ENCODE results near the gene WDR35.

The WDR35 gene

DNA sequence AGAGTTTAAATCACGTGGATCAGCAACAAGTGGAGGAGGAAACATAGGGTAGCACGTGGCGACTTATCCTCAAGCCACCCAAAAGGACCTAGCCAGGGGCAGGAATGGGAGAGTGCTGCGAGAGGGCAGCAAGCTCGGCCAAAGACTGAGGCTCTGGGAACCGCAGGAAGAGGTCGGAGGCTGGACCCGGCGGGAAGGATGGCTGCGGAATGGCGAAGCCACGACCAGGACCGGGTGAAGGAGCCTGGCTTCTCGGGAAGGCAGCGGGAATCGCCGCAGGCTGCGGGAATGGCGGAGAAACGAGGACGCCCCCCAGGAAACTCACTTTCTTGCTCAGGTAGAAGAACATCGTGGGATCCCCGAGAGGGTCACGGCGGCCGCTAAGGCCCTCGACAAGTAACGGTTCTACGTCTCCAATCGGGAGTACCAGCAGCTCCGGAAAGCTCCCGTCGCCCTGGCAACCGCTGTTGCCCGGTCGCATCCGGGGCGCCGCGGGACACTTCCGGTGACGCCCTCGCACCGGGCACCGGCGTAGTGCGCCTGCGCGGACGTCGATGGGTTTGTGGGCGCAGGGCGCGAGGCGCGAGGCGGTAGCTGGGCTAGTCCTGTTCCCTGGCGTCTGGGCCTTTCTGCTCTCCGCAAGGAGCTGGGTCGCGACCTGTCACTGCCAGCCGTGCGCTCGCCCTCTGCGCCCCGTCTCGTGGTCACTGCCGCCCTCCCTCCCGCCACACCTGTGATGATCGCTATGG is at the start of gene WDR35:
Gene WDR35, minus strand, starts transcription at position 439 of the 749 bp plus-strand sequence. Its CDS starts 90 bp downstream, at position 349.
- TF ChIP-seq CTCF (IDR thresholded peaks at IDR 0.05; ENCODE audit: low read depth, low read length) = no peak
- peak; percentile 85 for DNase-seq (ENCODE audit: low read depth, low spot score)
- peak within 1 kb of the TSS; percentile 95 for H3K4me3 ChIP-seq (ENCODE audit: low read depth, low read length)
- in situ Hi-C loops (cut with HindIII; ENCODE audit: low sequenced_read_pairs) = no loop called here

GRCh38 chr2:20037660-20038059 is 47.8 kb upstream of the WDR35 start:
- in situ Hi-C loops (cut with HindIII; ENCODE audit: low sequenced_read_pairs) = no loop called here

DNA sequence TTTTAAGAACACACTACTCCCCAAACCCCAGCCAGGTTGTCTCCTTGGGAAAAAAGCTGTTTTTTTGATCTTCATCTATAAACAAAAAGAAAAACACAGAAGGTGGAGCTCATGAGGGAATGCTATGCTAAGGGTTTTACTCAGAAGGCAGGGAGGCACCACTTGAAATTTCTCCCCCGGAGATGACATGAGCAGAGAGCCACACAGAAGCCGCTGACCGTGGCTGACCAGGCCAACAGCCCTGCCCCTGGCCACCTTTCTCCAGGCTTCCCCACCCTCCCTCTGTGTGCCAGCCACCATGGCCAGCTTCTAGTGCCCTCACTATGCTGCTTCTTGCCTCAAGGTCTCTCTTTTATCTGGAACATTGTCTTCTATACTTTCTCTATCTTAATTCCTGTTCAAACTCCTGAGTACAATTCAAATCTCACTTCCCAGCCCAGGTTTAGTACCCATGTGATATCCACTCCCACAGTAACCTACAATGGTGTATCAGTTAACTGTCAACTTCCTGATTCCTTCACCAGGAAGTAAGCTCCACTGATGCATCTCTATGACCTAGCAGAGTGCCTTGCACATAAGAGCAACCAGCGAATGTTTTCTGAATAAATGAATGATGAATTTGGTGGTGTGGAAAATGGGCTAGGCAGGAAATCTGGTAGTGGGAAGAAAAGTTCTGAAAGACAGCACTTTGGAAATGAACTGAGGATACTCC is 46.2 kb upstream of the WDR35 start:
- TF ChIP-seq CTCF (IDR thresholded peaks at IDR 0.05; ENCODE audit: low read depth, low read length) = no peak
- in situ Hi-C loops (cut with HindIII; ENCODE audit: low sequenced_read_pairs) = no loop called here
- no peak overlapping the region for H3K4me3 ChIP-seq (ENCODE audit: low read depth, low read length)
- DNase-seq (ENCODE audit: low read depth, low spot score) = no peak

More at GRCh38 chr2:20037660-20038059, 47.8 kb upstream of the WDR35 start:
- TF ChIP-seq CTCF (IDR thresholded peaks at IDR 0.05; ENCODE audit: low read depth, low read length) = no peak
- H3K4me3 ChIP-seq (ENCODE audit: low read depth, low read length) = no peak overlapping the region
- DNase-seq (ENCODE audit: low read depth, low spot score) = no peak

- H3K4me3 ChIP-seq (ENCODE audit: low read depth, low read length) = no peak overlapping the region
- in situ Hi-C loops (cut with HindIII; ENCODE audit: low sequenced_read_pairs) = no loop called here
- DNase-seq (ENCODE audit: low read depth, low spot score) = no peak
- TF ChIP-seq CTCF (IDR thresholded peaks at IDR 0.05; ENCODE audit: low read depth, low read length) = no peak
These were observed 44.9 kb upstream of the WDR35 start for GRCh38 chr2:20034821-20035220.

DNA sequence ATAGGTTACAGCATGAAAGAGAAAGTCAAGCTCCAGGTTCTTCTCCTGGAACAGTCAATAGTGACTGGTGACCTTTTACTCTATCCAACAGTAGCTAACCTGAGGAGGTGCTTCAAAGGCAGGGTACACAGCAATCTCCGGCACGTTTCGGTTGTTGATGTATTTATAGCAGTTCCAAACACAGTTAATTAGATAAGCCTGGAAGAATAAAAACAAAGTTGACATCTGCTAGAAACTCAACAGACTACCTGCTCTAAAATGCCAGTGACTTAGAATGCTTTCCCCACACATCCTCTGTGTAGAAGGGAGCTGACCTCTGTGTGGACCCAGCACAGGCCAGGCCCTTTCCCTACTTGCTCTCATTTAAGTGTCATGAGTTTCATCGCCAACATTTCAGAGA is 44.3 kb upstream of the WDR35 start:
- no peak for TF ChIP-seq CTCF (IDR thresholded peaks at IDR 0.05; ENCODE audit: low read depth, low read length)
- in situ Hi-C loops (cut with HindIII; ENCODE audit: low sequenced_read_pairs) = no loop called here
- no peak overlapping the region for H3K4me3 ChIP-seq (ENCODE audit: low read depth, low read length)
- DNase-seq (ENCODE audit: low read depth, low spot score) = no peak

- no peak overlapping the region for H3K4me3 ChIP-seq (ENCODE audit: low read depth, low read length)
- in situ Hi-C loops (cut with HindIII; ENCODE audit: low sequenced_read_pairs) = no loop called here
- DNase-seq (ENCODE audit: low read depth, low spot score) = no peak
- TF ChIP-seq CTCF (IDR thresholded peaks at IDR 0.05; ENCODE audit: low read depth, low read length) = no peak
These were observed 43.4 kb upstream of the WDR35 start for GRCh38 chr2:20033322-20033721.
